RWPE2 (cell line): ENCODE data around the gene SCAMP1.

Source experiments
- ATAC-seq: fragments of 200-7000 bp; cut with Tn5 transposase; 3 replicates; pipeline ENCODE4 v1.9.1; 2021; ENCODE audit warnings: low read depth
- DNase-seq: peaks from one replicate; pipeline ENCODE4 v3.0.0-alpha.2; 2020; ENCODE audit warnings: low spot score
- H3K27ac ChIP-seq: fragments of 450-650 bp; 2 replicates; pipeline ENCODE4 v1.5.1; 2017; ENCODE audit warnings: mild to moderate bottlenecking; ENCODE audit not compliant: poor library complexity, severe bottlenecking
- H3K27me3 ChIP-seq: fragments of 250-450 bp; sonication (Bioruptor Pico); 2 replicates; pipeline ENCODE4 v1.5.1; 2021; ENCODE audit warnings: mild to moderate bottlenecking, moderate library complexity; ENCODE audit not compliant: insufficient read depth, poor library complexity, severe bottlenecking
- H3K36me3 ChIP-seq: fragments of 250-450 bp; sonication (Bioruptor Pico); 2 replicates; pipeline ENCODE4 v1.5.1; 2020; ENCODE audit warnings: low read depth, mild to moderate bottlenecking, moderate library complexity
- H3K4me1 ChIP-seq: fragments of 250-450 bp; sonication (Bioruptor Pico); 2 replicates; pipeline ENCODE4 v1.5.1; 2021; ENCODE audit warnings: mild to moderate bottlenecking, moderate library complexity; ENCODE audit not compliant: insufficient read depth, poor library complexity, severe bottlenecking
- H3K4me3 ChIP-seq: fragments of 250-450 bp; sonication (Bioruptor Pico); 2 replicates; pipeline ENCODE4 v1.5.1; 2021; ENCODE audit warnings: mild to moderate bottlenecking, moderate library complexity; ENCODE audit not compliant: severe bottlenecking
- H3K9me3 ChIP-seq: fragments of 250-450 bp; sonication (Bioruptor Pico); 2 replicates; pipeline ENCODE4 v1.5.1; 2021; ENCODE audit warnings: mild to moderate bottlenecking, moderate library complexity; ENCODE audit not compliant: severe bottlenecking
- CTCF ChIP-seq: fragments of 450-650 bp; IDR thresholded peaks from one replicate; pipeline ENCODE4 v1.5.1; 2017; ENCODE audit warnings: mild to moderate bottlenecking, moderate library complexity; ENCODE audit not compliant: poor library complexity, severe bottlenecking

The SCAMP1 gene

DNA sequence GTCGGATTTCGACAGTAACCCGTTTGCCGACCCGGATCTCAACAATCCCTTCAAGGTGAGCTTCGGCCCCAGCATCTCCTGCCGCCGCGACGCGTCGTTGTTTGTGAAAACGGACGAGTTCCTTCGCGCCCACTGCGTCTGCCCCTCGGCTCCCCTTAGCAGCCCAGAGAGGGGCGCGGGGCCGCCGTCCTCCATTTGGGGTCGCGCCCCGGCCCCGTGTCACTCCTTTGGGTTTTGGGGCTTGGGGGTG is 182 bp downstream of the SCAMP1 start:
- TF ChIP-seq CTCF = peak; percentile 43
- DNase-seq = no peak
- peaks cover 3% of the 10 kb centered on the region; the same call in 1 of the 2 replicates for H3K36me3 ChIP-seq
- H3K4me1 ChIP-seq = peaks cover 8% of the 10 kb centered on the region
- peak overlapping the region; percentile 92 for H3K4me3 ChIP-seq
- H3K9me3 ChIP-seq = no peaks in the 10 kb centered on the region
- no peaks in the 10 kb centered on the region for H3K27me3 ChIP-seq
- peak overlapping the region; percentile 54 for H3K27ac ChIP-seq
- ATAC-seq = no peak

DNA sequence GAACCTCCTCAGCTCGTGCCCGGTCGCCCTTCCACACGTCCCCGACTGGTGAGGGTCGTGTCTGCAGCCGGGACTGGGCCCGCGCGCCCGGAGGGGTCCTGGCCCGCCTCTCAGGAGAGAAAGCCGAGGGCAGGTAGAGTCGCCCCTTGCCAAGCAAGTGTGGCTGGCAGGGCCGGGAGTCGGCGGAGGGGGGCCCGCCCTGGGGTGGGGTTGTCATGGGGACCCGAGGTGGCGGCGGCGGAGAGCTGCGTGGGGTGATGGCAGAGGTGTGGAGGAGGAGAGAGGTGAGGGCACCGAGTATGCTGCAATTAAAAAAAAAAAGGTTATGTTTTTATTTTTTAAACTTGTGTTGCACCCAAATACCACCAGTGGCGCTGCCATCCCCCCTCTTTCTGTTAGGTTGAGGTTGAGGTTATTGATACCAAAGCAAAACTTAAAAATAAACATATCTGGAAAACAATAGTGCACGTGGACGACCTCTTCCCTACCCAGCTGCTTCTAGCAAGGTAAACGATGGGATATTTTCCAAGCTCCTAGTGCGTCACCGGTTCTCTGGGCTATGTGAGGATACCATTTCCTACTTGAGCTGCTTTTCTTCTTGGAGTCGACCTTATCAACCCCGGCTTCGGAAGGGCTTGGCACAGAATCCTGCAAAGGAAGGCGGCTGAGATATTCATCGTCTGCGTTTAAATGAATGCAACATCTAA is 660 bp downstream of the SCAMP1 start:
- ATAC-seq (peak; percentile 58), DNase-seq (peak; percentile 66)
- Histone ChIP-seq H3K4me3 (peak overlapping the region; percentile 92), H3K4me1 (peaks cover 8% of the 10 kb centered on the region), H3K9me3 (no peaks in the 10 kb centered on the region), H3K36me3 (peaks cover 3% of the 10 kb centered on the region; the same call in 1 of the 2 replicates), H3K27me3 (no peaks in the 10 kb centered on the region), H3K27ac (peak overlapping the region; percentile 54)
- TF ChIP-seq CTCF = peak; percentile 18

- Histone ChIP-seq H3K27ac (peak overlapping the region; percentile 54), H3K9me3 (no peaks in the 10 kb centered on the region), H3K27me3 (no peaks in the 10 kb centered on the region), H3K4me3 (peak overlapping the region; percentile 92), H3K4me1 (peaks cover 8% of the 10 kb centered on the region), H3K36me3 (peaks cover 3% of the 10 kb centered on the region; the same call in 1 of the 2 replicates)
- DNase-seq = no peak
- no peak for TF ChIP-seq CTCF
- ATAC-seq = no peak
These were observed 1.2 kb downstream of the SCAMP1 start for GRCh38 chr5:78361631-78361993.

GRCh38 chr5:78362220-78362619 is 1.8 kb downstream of the SCAMP1 start:
- H3K4me3 ChIP-seq = no peak overlapping the region
- H3K27me3 ChIP-seq = no peaks in the 10 kb centered on the region
- no peak for TF ChIP-seq CTCF
- ATAC-seq (no peak), DNase-seq (no peak)
- H3K27ac ChIP-seq = peak overlapping the region; percentile 54
- peaks cover 8% of the 10 kb centered on the region for H3K4me1 ChIP-seq
- H3K9me3 ChIP-seq = no peaks in the 10 kb centered on the region
- peaks cover 3% of the 10 kb centered on the region; the same call in 1 of the 2 replicates for H3K36me3 ChIP-seq

- no peak overlapping the region for H3K4me3 ChIP-seq
- H3K9me3 ChIP-seq = no peaks in the 10 kb centered on the region
- ATAC-seq (no peak), DNase-seq (no peak)
- TF ChIP-seq CTCF = peak; percentile 32
- H3K4me1 ChIP-seq = peaks cover 8% of the 10 kb centered on the region
- no peaks in the 10 kb centered on the region for H3K36me3 ChIP-seq
- no peaks in the 10 kb centered on the region for H3K27me3 ChIP-seq
- no peak overlapping the region for H3K27ac ChIP-seq
These were observed 3.6 kb downstream of the SCAMP1 start for GRCh38 chr5:78364005-78364404.
